ENCODE results near the gene RDH11. TPM values are rescaled to one million over a fixed set of nuclear protein-coding genes. Genes with fewer than 3 reads are reported as not detected.

The RDH11 gene
- total RNA-seq, 1 experiment from 2014 or later, result 54.6 TPM

- Histone ChIP-seq H3K4me2 (ENCODE audit: low read length) (no peak overlapping the region), H3K27ac (ENCODE audit: low read depth, low read length) (no peak overlapping the region), H3K27me3 (ENCODE audit: insufficient read depth, low read length) (peaks cover 6% of the 10 kb centered on the region; the same call in 1 of the 2 replicates), H3K36me3 (ENCODE audit: control insufficient read depth in 1 of 2, insufficient read depth in 2 of 2, low read length in 2 of 2) (no peaks in the 10 kb centered on the region), H3K9me2 (ENCODE audit: insufficient read depth) (no peaks in the 10 kb centered on the region), H3K4me3 (replicated peaks in 1 of 2; ENCODE audit: low read depth in 1 of 2, low read length in 2 of 2) (no peak overlapping the region), H3K79me2 (ENCODE audit: insufficient read depth, low read length) (no peaks in the 10 kb centered on the region), H3K9ac (ENCODE audit: low read length) (no peak overlapping the region), H3K4me1 (ENCODE audit: control insufficient read depth in 1 of 2, insufficient read depth in 2 of 2, low read length in 2 of 2) (no peaks in the 10 kb centered on the region), H4K20me1 (ENCODE audit: insufficient read depth) (no peaks in the 10 kb centered on the region), H2AFZ (ENCODE audit: low read depth, low read length, poor library complexity, severe bottlenecking) (no peak overlapping the region), H3K9me3 (ENCODE audit: control insufficient read depth in 1 of 2, insufficient read depth in 1 of 2, low read depth in 1 of 2, low read length in 2 of 2) (no peaks in the 10 kb centered on the region)
- no TSS peak for BruUV-seq (replicated peaks)
- no peak for ATAC-seq
- TF ChIP-seq RAD21 (IDR thresholded peaks at IDR 0.05; ENCODE audit: low read depth) (no peak), ZFX (IDR thresholded peaks at IDR 0.05) (no peak), EGR1 (IDR thresholded peaks at IDR 0.05; ENCODE audit: low read depth) (no peak), SRF (IDR thresholded peaks at IDR 0.05; ENCODE audit: low read depth) (no peak), YY1 (IDR thresholded peaks at IDR 0.05; ENCODE audit: extremely low read depth, insufficient replicate concordance, low read depth, low read length) (no peak), CBX3 (IDR thresholded peaks at IDR 0.05; ENCODE audit: low read depth) (no peak), EZH2 (IDR thresholded peaks at IDR 0.05) (no peak), CEBPB (IDR thresholded peaks at IDR 0.05; ENCODE audit: low read depth) (no peak), ZNF274 (IDR thresholded peaks at IDR 0.05; ENCODE audit: low read depth, low read length) (no peak), TCF7L2 (IDR thresholded peaks at IDR 0.05; ENCODE audit: borderline replicate concordance, extremely low read depth, insufficient read depth, insufficient read length) (no peak), FOSL1 (IDR thresholded peaks at IDR 0.05; ENCODE audit: low read depth) (no peak), ELF1 (IDR thresholded peaks at IDR 0.05; ENCODE audit: borderline replicate concordance, low read depth) (no peak), POLR2AphosphoS5 (IDR thresholded peaks at IDR 0.05; ENCODE audit: low read depth, low read length) (no peak), SP1 (IDR thresholded peaks at IDR 0.05; ENCODE audit: low read depth) (no peak), SIN3A (IDR thresholded peaks at IDR 0.05; ENCODE audit: low read depth) (no peak)
- TF ChIP-seq, protein P1, sequence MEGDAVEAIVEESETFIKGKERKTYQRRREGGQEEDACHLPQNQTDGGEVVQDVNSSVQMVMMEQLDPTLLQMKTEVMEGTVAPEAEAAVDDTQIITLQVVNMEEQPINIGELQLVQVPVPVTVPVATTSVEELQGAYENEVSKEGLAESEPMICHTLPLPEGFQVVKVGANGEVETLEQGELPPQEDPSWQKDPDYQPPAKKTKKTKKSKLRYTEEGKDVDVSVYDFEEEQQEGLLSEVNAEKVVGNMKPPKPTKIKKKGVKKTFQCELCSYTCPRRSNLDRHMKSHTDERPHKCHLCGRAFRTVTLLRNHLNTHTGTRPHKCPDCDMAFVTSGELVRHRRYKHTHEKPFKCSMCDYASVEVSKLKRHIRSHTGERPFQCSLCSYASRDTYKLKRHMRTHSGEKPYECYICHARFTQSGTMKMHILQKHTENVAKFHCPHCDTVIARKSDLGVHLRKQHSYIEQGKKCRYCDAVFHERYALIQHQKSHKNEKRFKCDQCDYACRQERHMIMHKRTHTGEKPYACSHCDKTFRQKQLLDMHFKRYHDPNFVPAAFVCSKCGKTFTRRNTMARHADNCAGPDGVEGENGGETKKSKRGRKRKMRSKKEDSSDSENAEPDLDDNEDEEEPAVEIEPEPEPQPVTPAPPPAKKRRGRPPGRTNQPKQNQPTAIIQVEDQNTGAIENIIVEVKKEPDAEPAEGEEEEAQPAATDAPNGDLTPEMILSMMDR (IDR thresholded peaks at IDR 0.05 in 2 of 3, conservative IDR thresholded peaks at IDR 0.05 in 1 of 3; ENCODE audit: borderline replicate concordance in 1 of 3, insufficient read depth in 1 of 3, low read depth in 2 of 3, low read length in 2 of 3), result no peak
- TF ChIP-seq, protein P2, sequence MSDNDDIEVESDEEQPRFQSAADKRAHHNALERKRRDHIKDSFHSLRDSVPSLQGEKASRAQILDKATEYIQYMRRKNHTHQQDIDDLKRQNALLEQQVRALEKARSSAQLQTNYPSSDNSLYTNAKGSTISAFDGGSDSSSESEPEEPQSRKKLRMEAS (IDR thresholded peaks at IDR 0.05), result no peak
- ChIA-PET RAD21 (ENCODE audit: low non-redundant PET in 1 of 2, low total read pairs in 2 of 2, uncharacterized antibody in 2 of 2, unreplicated experiment in 2 of 2) (no interaction called here), POLR2A (no interaction called here), CTCF (no interaction called here)
- intact Hi-C loops (cut with micrococcal nuclease), result no loop called here
- DNase-seq (ENCODE audit: low read depth, low spot score), result no peak
These were observed 21.5 kb upstream of the RDH11 start for GRCh38 chr14:67717048-67717447.
